NCI-H1048 (cell line): ENCODE measurements around the gene OSBPL5.

Source experiments
- DNase-seq: peaks from one replicate; lab custom pipeline; 2025; lab: John Stamatoyannopoulos, UW

OSBPL5 gene

DNA sequence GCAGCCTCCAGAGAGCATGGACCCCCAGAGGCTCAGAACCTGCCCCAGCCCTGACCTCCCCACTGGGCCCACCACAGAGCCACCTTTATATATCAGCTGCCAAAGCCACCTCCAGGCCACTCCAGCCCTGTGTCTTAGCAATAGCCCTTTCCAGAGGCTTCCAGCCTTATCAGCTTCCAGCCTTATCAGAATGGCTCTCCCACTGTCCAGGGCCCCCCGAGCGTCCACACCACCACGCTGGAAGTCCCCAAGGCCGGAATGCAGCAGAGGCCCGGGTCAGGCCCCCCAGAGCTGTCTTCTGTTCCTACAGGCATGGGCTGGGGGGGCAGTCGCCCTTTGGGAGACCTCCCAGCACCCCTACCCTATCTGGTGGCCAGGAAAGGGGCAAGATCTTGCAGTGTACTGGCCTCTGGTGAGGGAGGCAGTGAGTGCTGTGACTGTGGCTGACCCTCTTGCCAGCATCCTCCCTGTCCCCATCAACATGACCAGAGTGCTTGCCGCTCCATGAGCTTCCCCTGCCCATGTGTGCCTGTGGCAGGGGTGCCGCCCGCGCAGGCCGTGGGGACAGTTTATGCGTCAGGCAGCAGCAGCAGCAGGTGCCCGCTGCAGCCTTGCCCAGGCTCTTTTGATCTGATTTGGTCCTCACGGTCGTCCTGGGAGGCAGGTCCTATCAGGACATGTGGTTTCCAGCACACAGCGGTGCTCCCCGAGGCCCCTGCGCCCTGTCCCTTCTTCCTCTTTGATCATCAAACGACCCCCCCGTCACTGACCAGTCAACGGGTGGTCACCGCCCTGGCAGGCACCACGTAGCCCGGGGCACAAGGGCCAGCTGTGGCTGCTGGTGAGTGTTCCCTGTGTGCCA is 15.9 kb downstream of the OSBPL5 start:
- no peak for DNase-seq

DNA sequence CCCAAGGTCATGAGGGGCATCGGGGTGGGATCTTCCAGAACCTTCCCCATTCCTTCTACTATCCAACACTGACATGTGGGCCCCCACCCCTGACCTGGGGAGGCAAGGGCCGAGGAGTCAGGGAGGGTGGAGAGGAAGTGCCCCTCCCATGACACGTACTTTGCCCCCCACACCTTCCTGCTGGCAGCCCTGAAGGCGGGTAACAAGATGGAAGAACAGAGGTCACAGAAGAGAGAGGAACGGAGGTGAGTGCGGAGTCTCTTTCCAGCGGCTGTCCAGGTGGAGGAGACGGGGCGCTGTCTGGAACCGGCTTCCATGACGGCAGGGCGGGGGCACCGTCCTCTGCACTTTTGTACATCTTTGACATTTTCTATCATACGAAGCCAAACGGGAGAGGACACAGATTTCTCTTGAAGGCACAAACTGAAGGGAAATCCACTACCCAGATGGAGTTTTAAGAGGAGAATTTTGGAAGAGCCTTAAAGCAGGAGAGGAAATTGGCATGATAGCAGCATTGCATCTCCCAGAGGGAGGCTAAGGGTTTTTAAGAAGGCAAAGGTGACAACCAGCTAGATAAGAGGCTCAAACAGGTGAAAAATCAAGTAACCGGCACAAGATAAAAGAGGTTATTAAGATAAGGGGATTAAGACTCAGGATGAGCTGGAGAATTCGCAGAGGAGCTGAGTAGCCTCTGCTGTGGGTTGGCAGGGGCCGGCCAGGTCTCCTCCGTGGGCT is 16.7 kb downstream of the OSBPL5 start:
- DNase-seq, result no peak

DNA sequence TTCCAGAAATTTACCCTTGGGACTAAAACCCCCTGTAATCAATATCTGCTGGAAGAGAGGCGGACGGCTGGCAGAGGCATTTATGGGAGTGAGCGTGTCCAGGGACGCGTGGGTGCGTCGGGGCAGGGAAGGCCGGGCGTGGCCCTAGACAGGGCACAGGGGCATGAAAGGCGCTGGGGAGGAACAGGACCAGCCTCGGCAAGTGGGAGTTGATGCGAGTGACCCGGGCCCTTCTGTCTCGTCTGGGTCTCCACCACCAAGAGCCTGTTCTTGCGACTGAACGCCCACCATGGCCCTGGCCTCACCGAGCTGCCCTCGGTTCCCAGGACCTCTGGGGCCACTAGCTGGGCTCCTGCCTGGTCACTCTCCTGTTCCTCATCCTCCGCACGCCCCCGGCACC is 17.5 kb downstream of the OSBPL5 start:
- no peak for DNase-seq

DNA sequence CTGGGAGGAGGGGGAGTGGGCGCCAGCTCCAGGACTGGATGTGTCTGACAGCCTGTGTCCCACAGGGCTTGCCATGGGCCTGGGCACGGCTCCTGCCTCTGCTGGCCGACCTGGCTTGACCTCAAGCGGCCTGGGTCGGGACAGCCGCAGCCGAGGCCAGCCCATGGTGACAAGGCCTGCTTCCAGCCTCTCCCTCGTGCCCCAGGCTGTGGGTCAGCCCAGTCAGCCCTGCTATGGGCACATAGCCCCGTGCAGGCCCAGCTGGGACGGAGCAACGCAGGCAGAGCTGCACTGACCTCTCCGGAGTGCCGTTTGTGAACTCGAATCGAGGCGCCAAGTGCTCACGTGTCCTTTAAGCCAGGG is 17.9 kb downstream of the OSBPL5 start:
- DNase-seq, result no peak

DNA sequence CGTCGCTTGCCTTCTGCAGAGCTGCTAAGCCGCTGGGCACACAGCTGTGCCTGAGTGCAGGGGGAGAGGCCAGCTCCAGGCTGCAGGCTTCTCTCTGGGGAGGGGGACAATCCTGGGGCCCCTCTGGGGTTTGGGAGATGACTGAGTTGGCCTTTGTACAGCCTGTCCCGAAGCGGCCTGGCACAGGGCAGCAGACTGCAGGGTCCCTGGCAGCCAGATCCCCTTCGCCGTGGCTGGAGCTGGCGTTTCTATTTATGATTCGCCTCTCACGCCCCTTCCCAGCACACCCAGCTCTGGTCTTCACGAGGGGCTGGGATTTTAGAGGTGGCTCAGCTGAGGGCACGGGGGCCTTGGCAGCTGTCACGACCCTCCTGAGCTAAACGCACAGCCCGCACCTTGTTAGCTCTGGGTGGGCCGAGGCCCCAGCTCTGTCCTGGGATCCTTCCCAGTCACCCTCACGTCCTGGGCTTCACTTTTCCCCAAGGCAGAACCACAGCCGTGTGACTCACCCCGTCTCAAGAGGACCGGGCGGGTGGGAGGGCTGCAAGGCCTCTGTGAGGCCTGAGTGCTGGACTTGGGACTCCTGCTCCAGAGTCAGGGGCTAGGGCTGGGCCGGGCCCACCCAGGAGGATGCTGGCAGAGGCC is 18.4 kb downstream of the OSBPL5 start:
- no peak for DNase-seq

DNA sequence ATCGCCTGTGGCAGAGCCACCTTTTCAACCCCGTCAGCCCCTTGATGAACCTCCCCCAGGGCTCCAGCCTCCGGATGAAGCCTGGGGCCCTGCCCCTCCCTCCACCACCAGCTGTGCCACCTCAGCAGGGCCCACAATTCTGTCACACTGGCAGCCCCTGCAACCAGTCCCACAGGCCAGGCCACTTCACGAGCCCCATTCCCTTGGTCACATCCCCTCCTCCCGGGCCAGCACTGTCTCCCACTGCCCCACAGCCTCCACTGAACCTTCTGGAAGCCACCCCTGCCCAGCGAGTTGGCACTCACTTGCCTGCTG is 19.9 kb downstream of the OSBPL5 start:
- DNase-seq, result no peak

DNA sequence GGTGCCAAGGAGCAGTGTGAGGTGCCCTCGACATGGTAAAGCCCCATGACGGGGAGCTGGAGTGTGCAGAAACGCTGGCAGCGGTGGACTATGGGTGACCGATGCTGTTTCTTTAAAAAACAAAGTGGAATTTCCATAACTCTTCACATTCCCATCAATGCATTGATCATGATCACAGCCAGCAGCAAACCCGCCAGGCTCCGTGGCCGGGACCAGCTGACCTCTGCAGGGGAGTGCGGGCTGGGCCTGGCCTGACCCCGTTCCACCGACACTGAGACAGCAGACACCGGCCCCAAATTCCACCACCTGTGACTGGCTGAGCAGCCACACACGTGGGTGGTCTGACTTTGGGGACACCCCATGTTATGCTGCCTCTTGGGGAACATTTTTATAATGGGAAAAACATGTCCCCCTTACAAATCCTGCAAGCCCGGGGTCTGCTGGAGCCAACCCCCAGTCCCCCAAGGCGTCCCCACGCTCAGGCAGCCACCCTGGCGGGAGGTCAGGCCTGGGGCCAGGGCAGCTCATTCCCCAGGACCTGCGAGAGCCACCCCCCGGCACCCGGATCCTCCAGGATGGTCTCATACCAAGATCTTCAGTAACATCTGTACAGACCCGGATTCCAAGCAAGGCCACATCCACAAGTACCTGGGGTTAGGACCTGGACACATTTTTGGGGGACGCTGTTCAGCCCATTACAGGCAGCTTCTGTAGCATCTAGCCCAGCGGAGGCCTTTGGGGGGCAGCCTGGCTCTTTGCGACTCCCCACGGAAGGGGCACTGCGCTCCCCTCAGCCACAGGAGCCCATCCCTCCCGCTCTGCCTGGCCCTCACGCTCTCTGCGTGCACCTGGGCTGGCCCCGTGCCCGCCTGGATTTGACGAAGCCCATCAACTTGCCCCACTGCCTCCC is 20.6 kb downstream of the OSBPL5 start:
- no peak for DNase-seq

DNA sequence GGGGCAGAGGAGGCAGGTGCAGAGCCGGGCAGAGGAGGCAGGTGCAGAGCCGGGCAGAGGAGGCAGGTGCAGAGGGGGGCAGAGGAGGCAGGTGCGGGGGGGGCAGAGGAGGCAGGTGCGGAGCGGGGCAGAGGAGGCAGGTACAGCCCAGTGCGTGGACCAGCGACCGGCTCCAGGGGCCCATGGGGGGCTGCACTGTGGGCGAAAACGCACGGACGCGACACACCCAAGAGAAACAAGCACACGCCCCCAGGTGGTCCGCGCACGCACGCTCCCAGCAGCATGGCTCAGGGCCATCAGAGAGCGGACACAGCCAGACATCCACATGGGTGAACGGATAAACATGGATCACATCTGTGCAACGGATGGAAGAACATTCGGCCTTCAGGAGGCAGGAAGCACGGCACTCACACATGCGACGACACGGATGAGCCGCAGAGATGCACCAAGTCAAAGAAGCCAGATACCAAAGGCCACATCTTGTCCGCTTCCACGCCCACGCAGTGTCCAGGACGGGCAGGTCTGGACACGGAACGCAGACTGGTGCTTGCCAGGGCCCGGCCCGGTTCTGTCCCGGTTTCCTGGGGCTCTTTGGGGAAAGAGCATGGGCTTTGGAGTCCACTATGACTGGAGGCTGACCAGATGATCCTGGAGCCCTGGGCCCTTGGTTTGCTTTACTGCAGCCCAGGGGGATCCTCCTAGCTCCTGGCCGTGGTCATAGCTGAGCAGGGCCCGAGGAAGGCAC is 21.8 kb downstream of the OSBPL5 start:
- no peak for DNase-seq

DNA sequence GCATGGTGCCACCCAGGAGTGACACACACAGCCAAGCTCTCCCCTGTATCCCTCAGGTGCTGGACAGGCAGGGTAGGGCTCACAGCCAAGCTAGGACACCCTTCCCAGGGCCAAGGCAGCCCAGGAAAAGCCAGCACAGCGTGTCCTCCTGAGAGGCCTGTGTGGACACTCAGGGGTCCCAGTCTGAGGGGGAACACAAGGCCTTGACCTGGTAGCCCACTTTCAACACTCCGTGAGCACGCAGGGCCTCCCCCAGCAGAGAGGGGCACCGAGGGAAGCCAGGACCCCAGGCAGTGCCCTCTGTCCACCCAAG is 24.9 kb downstream of the OSBPL5 start:
- DNase-seq, result no peak

DNA sequence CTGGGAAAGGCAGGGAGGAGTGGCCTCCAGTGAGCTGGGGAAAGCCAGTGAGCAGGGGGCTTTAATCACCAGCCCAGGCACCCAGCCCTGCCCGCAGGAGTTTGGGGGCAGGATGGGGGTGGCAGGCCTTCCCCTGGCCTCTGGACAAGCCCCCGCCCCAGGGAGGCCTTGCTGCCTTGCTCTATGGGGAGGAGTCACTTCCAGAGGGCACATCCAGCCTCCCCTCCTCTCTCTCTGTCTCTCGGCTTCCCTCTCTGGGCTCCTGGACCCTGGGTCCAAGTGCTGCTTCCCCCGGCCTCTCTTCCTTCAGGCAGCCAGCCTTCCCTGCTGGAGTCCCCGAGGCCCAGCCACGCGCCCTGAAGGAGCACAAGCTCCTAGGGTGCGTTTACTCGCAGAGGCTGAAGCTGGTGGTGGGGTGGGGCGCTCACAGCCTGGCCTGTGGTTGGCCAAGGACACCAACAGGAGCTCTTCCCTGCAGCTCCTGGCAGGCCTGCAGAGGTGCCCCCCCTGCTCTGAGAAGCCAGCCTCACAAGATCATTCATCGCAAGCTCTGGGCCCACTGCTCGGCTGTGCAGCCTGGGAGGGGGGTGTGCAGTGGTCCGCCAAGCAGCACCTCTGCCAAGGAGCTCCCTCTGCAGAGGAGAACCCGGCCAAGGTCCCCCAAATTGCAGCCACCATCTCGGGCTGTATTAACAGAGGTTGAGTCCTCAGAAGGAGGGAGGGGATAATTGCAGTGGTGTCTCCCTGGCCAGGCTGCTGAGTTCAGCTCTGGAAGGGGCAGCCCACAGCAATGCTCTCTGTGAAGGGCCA is 25.4 kb downstream of the OSBPL5 start:
- no peak for DNase-seq

DNA sequence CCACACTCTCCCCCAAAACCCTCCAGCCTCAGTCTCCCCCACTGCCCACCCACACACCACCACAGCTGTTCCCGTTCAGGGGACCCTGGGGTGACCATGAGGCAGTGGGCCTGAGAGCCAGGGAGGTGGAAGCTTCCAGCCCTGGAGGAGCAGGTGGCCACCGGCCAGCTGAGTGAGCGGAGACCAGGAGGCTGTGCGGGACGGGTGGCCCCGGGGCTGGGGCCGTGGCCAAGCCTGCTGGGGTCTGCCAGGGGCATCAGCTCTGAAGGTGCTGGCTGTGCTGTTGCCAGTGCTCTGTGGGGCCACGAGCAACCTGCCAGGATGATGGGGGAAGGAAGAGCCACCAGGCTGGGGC is 26.0 kb downstream of the OSBPL5 start:
- DNase-seq, result no peak

DNA sequence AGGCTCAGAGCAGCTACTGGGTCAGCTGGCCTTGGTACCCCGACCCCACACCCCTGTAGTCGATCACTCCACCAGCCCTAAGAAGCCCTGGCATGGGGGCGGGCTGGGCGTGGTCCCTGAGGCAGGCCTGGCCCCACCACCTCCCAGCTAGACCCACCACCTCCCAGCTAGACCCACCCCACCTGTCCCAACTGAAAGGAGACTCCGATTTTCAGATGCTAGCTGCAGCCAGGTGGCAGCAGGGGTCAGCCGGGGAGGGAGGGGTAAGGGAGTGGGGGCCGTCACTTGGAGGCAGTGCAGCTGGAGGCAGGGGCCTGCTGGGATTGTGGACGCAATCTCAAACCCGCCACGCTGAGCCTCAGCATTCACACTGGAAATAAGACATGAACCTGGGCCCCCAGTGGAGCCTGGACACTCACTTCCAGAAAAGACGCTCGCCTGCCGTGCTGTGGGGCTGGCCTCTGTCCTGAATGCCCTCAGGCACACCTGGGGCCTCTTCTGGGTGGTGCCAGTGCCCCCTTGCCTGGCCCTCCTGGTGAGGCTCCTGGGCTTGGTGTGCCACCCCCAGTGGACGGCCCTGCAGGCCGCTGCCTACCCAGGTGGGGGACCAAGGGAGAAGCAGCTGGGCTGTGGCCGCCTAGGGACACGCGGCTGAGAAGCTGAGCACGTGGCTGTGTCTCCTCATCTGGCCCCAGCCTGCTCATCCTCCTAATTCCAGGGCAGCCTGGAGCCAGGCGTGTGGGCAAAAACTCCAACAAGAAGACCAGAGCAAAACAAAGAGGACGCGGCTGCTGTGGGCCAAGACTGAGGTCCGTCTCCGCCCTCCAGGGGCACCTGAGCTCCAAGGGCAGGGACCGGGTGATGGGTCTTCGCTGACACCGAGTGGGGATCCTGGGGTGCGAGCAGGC is 26.7 kb downstream of the OSBPL5 start:
- DNase-seq, result no peak

DNA sequence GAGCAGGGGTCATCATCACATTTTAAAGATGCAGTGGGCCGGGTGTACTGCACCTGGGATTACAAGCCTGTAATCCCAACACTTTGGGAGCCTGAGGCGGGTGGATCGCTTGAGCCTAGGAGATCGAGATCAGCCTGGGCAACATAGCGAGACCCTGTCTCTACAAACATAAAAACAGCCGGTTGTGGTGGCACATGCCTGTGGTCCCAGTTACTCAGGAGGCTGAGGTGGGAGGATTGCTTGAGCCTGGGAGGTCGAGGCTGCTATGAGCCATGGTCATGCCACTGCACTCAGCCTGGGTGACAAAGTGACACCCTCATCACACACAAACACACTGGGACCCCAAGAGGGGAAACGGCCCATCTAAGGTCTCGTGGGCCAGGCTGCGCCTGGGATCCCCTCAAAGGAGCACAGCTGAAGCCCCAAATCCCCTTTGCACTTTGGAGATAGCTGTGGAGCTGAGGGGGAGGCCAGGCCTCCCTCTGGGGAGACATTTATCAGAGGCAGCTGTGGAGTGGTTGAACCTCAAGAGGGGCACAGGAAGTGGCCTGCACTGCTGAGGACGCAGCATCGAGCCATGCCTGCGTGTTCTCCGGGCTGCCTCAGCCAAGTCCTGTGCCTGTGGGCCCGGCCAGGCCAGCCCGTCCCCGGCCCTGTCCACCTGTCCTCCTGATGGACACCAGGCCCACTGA is 27.5 kb downstream of the OSBPL5 start:
- no peak for DNase-seq

DNA sequence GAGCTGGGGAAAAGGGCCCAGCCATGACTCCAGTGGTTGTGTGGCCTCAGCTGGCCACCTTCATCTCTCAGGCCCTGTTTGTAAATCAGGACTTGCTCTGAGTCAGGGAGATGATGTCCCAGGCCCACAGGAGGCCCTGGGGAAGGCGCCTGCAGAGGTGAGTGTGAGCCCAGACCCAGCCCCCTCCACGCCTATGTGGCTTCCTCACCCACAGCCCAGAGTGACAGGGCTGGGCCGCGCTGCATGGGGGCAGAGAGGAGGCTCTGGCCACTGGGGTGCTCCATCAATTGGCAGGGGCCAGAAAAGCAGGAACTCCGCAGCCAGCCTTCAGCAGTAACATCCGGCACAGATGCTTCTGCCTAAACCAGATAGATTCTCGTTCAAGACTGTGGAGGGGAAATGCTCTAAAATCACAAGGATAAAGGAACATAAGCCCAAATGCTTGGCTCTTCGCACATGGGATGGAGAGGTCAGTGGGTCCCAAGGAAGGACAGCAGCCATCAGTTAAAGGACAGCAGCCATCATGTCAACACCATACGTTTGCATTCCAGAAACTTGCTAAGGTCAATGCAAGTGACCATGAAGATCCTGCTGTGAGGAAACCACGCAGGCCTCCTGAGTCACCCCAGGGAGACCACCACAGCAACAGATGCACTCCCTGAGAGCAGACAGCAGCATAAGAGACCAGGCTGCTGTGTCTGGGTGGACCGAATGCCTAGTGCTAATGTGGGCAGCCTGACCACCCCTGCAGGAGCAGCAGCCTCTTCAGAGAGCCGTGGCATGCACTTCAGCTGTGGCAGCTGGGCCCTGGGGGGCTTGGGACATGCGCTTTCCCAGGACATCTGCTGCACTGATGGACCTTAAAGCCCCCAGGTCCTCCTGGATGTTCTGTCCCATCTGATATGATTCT is 28.3 kb downstream of the OSBPL5 start:
- no peak for DNase-seq

DNA sequence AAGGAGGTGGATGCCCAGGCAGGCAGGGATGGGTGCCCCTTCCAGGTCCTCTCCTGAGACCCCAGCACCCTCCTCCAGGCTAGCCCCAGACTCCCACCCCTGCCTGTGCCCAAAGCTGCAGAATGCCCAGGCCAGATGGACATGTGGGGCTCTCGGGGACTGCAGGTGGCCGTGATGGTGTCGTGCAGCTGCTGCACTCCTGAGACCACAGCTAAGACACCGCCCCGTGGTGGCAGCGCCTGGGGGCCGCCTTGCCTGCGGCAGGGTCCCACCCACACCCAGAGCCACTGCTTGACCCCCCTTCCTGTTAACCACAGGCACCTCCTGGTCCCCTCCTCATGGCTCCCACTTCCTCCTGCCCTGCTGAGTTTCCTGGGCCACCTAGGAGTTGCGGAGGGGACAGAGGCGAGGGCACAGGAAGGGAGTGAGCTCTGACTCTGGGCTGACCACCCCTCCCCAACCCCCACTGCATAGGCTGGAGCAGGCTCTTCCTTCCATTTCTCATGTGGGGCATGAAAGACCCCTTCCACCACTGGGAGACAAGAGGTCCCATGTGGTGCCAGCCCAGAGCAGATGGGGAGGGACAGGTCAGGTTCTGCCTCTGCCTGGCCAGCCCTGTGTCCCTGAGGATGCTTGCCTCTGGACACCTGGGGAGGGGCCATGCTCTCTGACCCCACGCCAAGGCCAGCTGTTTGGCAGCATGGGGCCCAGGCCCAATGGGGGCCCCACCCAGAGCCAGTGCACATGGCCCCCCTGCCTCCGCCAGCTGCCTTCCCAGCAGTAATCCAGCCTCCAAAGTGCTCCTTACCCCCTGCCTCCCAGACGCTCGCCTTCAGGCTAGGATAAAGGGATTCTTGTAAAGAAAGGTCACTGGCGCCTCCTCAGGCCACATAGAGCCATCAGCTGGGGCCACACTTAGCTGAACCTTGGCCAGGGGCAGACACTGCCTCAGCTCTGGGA is 29.3 kb downstream of the OSBPL5 start:
- no peak for DNase-seq

DNA sequence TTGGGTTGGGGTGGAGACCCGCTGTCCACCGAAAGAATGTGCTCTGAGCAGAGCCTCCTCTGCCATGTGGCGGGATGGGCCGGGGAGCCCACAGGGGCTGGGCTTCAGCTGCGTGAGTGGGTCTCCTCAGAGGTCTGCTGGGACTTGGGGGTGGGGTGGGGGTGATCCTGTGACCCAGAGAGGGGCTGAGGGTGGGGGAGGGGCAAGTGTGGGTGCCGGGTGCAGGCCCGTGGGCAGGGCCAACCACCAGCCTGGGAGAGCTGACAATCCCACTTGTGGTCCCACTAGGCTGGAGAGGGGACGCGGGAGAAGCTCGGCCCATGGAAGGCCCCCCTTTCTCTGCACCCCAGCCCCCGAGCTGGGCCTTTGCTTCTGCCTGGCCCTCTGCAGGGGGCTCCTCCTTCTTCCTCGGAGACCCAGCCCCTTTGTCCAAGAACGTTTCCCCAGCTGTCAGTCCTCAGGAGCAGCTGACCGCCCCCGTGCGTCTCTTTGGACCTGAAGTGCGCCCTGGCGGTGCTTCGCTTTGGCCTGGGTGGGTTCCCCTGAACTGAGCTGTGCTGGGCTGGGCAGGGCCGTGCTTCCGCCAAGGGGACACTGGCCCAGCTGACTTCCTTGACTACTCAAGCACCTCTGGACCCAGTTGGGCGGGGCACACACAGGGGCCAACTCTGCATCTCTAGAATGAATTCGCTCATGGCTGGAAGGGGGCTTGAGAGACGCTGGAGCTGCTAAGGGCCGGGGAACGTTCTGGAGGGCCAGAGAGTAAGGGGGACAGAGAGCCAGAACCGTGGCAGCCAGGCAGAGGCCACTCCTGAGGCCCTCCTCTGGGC is 30.2 kb downstream of the OSBPL5 start:
- DNase-seq, result no peak
